GM18867 (cell line): ENCODE data around the gene COQ8A.
A peak's percentile ranks its signal among the peaks of the same experiment; 100 is the strongest.
"Not testable (repeated sequence)": the region's sequence is repeated elsewhere in the genome, so short reads cannot be mapped to it uniquely, and the experiment has no call there.

Source experiments
- ATAC-seq: cut with Tn5 transposase; IDR thresholded peaks from one replicate; pipeline ENCODE4 v1.9.1; 2021; ENCODE audit warnings: mild to moderate bottlenecking, moderate library complexity; ENCODE audit not compliant: unreplicated experiment

The COQ8A gene

DNA sequence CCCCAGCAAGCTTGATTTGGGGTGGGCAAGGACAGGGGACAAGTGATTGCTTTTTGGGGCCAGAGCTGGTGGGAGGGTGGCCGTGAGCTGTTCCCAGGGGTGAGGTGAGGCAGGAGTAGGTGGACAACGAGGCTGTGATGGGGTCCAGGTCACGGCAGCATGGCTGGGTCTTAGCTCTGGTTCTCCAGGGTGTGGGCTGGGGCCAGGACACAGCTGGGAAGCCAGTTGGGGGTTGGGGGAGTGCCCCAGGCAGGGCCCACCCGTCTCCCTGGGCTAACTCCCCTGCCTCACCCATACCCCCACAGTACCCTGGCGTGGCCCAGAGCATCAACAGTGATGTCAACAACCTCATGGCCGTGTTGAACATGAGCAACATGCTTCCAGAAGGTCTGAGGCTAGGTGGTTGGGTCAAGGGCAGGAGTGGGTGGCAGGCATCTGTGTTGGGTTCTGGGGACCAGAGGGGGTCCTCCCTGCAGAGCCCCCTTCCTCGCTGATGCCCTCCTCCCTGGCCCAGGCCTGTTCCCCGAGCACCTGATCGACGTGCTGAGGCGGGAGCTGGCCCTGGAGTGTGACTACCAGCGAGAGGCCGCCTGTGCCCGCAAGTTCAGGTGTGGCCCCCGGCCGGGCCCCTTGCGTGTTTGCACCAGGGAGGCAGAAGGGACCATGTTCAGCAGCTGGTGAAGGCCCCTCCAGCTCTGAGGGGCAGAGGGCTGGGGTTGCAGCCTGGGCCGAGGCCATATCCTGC is 43.3 kb downstream of the COQ8A start:
- ATAC-seq = no peak

DNA sequence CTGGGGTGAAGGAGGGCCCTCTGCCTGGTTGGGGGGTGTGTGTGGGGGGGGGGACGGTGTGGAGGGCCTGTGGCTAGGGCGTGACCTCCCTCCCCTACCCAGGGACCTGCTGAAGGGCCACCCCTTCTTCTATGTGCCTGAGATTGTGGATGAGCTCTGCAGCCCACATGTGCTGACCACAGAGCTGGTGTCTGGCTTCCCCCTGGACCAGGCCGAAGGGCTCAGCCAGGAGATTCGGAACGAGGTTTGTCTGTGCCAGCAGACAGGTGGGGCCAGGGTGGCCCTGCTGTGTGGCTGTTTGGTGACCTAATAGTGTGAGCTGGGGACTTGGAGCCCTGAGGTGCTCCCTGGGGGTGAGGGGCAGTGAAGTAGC is 43.9 kb downstream of the COQ8A start:
- no peak for ATAC-seq

DNA sequence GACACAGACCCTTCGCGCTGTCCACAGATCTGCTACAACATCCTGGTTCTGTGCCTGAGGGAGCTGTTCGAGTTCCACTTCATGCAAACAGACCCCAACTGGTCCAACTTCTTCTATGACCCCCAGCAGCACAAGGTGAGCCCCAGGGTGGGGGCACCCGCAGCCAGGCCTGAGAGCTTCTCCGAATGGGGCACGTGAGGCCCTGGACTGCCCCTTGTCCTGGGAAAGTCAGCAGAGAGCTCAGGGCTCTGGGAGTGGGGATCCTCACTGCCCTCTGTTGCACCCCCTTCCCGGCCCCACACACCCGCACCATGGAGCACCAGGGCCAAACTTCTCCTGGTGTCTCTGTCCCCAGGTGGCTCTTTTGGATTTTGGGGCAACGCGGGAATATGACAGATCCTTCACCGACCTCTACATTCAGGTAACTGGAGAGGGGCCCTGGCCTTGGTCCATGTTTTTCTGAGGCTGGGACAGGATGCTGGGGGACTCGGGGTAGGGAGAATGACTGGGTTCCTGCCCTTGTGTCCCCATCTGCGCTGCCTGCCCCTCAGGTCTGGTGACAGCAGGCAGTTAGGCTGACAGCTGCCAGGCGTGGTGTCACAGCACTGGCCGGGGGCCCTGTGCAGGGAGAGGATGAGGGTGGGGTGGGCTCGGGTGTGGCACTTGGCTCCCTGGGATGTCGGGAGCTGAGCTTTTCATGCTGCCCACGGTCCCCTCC is 44.6 kb downstream of the COQ8A start:
- ATAC-seq = no peak

DNA sequence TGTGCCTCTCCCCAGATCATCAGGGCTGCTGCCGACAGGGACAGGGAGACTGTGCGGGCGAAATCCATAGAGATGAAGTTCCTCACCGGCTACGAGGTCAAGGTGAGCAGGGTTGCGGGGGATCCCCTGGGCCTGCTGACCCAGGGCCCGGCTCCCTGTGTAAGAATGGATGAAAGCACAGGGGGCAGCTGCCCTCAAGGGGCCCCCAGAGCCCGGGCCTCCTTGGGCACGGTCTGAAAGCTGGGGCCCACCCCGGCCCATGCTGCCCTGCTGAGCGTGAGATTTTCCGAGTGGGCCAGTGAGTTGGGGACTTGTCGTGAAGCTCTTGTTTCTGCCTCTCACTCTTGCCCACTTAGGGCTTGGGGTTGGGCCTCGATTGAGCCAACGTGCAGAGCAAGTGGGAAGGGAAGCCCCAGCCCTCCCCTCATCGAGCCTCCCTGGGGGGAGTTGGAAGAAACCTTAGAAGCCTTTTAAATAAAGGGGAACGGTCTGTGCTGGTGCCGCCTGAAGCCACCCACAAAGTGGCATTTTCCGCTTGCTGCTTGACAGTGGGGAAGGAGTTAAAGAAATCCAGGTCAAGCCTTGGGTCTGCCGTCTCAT is 45.2 kb downstream of the COQ8A start:
- no peak for ATAC-seq

DNA sequence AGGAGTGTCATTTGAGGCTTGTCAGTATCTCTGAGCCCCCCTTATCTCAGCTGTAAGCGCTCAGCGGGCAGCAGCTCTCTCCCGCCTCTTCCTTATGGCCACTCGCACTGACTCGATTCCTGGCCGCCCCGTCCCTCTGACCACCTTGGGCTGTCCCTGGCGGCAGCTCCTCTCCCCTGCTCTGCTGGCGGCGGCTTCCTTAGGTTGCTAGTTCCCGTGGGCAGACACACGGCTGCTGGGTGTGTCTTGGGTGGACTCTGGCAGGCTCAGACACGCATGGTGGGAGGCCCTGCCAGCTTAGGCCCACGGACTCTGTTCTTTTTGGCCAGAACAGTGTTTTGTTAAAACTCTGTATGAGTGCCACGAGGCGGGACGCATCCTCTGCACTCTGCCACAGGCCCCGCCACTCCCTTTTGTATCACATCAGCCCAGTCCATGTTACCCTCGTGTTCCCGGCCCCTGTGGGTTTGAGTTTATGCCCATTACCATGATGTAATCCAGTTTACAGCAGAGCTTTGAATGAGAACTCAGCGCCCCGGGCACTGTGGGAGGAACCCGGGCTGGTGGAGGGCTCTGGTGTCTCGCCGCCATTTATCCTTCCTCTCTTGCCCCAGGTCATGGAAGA is 45.9 kb downstream of the COQ8A start:
- ATAC-seq = no peak

DNA sequence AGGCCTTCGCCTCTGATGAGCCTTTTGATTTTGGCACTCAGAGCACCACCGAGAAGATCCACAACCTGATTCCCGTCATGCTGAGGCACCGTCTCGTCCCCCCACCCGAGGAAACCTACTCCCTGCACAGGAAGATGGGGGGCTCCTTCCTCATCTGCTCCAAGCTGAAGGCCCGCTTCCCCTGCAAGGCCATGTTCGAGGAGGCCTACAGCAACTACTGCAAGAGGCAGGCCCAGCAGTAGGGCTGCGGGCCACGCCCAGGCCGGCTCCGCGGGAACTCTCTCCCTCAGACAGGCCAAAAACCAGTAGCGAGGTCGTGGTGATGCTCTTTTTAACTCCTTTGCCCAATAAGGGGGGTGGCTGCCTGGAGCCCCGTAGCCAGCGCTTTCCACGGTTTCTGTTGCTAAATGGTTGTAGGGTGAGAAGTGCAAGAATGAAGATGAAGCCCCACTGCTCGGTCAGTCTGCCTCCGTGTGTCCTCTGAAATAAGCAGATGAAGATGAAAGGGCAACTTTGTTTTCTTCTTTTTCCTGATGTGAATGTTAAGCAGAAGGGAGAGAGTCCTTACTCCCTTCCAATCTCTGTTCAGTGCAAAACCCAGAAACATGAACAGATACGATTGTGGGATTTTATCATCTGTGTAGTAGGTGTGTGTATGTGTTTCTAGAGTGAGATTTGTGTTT is 46.5 kb downstream of the COQ8A start:
- ATAC-seq = no peak

DNA sequence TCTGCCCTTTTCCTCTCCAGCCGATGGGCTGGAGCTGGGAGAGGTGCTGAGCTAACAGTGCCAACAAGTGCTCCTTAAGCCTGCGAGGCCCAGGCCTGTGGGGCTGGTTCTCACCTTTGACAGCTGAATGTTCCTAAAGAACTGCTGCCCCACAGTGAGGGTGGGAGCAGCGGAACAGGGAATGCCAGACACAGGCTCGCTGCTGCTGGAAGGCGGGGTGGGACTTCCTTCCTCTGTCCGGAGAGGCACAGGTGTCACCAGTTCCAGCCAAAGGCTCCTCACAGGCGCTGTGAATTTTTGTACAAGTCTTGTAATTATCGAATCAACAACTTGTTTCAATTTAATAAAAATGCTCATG is 47.1 kb downstream of the COQ8A start:
- no peak for ATAC-seq

DNA sequence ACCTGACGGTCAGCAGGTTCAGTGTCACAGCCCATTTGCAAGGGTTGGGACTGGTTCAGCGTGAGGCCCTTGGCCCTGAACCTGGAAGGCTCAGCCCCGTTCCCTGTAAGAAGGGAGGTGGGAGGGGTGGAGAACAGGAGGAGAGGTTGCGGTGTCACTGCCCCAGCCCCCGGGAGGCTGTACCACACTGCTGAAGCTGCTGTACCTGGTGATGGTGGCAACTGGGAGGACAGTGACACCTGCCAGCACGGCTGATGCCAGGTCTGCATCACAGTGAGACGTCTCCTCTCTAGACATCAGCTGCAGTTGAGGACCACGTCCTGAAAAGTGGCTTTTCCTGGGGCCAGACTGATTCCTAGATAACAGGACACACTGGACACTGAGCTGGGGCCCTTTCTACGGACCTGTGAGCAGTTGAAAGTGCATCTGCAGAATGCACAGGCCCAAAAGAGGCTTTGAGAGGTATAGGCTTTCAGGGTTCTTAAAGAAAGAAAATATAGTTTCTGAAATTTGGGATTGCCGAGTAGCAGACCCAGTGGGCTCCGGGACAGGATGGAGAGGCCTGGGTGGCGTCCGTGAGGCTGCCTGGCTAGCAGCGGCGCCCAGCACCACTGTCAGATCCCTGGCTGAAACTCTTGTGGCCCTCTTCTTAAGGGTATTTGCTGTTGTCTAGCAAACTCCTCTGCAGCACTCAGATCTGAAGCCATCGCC is 47.7 kb downstream of the COQ8A start:
- no peak for ATAC-seq

DNA sequence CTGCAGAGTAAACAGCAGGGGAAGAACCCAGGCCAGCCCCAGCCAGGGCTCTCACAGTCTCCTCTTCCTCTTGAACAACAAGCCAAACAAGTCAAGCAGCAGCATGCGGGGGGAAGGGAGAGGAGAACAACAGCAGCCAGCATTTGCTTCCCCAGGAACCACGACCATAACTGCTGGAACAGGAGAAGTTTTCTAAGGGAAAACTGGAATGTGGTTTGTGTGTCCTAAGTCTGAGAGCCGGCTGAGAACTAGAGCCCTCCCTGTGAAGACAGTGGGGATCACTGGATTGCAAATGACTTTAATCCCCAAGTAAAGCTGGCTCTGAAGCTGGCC is 48.2 kb downstream of the COQ8A start:
- no peak for ATAC-seq

DNA sequence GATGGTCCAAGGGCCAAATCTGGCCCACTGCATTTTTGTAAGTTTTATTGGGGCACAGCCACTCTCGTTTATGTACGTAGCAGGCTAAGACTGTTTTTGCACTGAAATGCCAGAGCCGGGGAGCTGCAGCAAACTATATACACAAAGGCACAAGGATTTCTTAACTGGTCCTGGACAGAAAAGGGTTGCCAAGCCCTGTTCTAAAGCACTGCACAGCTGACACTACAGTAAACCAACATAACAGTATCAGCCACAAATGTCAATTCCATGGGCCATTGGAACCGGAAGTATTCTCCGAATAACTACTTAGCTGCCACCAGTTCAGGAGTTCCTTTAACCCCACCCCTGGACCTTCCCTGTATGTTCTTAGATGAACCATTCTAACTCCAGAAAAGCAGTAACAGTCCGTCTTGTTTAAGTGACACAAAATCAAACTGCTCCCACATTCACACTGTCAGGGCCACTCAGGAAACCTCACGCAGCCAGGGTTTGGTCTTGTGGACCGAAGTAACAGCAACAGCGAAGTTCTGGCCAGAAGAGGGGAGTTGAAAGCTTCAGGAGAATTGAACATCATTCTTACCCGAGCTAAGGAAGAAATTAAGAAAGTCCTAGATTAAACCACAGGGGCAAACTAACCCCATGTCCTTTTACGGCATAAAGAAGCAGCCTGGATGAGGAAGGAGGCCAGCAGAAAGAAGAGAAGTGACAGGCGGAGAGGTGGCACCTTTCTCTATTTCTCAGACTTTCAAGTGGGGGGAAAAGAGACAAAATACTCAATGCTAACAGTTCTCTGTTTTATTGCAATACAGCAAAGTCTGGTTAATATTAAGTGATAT is 49.2 kb downstream of the COQ8A start:
- ATAC-seq = no peak

DNA sequence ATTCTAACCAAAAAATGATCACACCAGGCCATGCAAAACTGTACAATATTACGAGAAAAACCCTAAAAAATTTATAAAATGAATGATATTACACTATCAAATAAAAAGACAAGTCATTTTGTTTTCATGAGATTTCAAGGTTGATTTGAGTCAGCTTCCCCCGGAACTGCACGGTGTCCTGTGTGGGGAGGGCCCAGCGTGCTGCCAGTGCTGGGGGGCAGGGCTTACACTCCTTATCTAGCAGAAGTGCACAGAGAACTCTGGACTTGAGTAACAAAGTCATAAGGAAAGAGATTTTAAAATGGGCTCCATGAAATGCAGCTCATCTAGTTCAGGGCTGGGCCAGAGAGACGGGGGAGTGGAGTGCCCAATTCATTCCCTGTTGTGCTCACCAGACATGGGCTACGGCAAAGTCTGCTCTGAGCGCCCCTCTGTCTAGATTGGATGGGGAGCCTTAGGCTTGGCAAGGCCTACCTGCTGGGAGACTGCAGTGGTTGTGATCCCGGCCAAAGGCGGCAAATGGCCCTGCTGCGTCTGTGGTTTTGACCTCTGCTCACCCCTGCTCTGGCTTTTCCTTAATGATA is 50.1 kb downstream of the COQ8A start:
- peak; percentile 79 for ATAC-seq

DNA sequence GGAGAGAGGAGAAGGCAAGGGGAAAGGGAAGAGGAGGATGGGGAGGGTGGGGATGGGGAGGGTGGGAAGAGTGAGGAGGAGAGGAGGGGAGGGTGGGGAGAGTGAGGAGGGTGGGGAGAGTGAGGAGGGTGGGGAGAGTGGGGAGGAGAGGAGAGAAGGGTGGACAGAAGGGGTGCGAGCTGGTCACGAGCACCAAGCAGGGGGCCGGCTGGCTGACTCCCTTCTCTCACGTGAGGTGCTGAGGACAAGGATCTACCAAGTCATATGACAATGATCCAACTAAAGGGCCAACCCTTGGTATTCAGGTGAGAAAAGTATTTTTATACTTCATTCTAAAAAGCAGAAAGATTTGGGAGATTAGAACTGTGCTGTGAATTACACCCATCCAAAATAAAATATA is 51.8 kb downstream of the COQ8A start:
- no peak for ATAC-seq

DNA sequence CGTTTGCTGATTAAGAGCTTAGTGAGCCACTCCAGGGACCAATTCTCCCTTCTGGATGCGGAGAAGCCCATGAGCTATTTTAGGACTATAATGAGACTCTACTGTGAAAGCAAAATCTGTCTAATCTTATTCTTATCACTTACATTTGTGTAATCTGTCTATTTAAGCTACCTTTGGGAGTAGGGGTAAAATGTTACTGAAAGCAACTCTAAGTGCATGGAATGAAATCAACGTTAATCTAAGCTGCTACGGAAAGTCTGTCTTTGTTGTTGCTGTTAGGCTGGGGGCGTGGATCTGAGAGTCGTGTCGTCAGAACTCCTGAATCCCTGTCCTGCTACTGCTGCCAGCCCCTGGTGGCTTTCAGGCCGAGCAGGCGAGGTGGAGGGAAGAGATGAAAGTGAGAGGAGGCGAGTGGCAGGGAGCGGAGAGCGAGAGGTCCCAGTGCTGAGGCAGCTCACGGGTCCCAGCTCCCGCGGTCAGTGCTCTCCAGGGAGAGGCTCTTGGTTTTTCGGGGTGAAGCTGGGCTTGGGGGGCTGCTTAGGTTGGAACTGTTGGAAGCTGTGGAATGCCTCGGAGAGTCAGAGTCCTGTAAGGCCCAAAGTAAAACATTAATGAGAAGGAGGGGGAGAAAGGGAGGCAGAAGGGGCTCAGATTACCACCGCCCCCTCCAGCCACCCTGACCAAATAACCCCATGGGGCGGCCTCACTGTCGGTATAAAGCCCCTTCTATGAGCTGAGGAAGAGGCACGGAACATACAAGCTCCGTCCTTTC is 53.9 kb downstream of the COQ8A start:
- no peak for ATAC-seq

DNA sequence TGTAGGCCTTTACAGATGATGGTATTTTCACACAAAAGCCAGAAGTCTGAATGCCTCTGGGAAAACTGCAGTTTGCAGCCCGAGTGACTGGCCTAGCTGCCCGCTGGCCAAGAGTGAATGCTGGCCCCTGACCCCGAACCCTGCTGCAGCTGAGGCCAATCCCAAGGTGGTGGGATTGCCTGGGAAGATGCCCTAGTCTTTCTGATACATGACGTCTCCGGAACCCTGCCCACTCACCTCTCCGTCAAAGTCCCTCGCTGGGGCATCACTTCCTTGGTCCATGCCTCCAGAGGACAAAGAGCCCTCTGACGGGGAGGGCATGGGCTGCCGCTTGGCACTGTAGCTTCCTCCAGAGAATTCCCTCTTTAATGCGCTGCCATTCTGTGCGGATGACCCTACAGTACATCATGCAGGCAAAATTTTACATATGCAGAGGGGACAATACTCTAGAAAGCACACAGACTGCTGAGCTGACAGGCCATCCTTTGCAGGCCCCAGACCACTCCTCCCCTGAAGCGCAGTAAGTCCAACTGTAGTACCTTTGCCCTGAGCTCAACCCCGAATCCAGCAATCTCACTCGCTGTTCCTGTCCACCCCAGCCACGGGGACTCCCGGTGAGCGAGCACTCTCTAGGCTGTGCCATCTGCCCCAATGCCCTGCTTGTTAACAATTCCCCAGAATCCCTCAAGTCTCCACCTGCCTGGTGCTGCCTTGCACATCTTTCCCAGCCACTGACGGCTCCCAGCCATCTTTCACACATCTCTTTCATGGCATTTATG is 54.7 kb downstream of the COQ8A start:
- no peak for ATAC-seq

DNA sequence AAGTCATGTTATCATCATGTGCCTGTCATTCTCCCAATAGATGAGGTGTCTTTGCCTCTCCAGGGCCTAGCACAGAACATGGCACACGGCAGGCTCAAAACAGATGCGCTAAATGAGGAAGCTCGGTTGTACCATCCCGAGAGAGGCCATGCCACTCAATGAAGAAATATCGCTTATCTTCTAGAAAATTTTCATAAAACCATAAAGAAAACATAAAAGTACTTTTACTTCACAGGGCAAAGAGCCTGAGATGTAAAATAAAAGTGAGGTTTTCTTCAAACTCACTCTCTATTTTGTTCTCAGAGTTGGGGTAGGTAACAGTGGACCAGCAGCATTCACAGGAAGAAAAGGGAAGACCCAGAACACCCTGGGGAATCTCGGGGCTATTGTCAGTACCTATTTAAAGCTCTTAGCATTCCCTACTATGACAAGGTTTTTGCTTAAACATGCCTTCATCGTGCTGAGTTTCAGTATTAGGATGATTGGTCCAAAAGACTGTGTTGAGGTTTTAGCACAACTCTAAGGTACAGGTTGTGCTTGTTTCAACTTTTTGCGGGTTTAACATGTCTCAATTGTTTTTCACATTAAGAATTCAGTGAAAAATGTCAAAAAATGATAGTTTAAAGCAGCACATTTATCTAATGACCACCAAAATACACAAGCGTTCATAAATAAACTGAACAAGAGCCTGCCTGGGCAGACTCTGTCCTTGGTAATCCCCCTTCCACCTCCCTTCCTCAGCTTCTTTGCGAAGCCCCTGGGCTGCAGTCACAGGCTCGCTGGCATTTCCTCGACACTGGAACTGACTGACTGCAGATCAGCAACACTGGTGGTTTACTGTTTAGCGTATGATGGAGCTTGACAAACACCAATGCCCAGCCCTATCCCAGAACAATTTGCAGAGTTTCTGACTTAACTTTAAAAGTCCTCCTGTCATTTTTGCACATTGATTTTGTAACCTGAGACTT is 55.6 kb downstream of the COQ8A start:
- ATAC-seq = peak; percentile 95

DNA sequence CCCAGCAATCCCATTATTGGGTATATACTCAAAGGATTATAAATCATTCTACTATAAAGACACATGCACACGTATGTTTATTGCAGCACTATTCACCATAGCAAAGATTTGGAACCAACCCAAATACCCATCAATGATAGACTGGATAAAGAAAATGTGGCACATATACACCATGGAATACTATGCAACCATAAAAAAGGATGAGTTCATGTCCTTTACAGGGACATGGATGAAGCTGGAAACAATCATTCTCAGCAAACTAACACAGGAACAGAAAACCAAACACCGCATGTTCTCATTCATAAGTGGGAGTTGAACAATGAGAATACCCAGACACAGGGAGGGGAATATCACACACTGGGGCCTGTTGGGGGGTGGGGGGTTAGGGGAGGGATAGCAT is 59.5 kb downstream of the COQ8A start:
- ATAC-seq = not testable (repeated sequence)

DNA sequence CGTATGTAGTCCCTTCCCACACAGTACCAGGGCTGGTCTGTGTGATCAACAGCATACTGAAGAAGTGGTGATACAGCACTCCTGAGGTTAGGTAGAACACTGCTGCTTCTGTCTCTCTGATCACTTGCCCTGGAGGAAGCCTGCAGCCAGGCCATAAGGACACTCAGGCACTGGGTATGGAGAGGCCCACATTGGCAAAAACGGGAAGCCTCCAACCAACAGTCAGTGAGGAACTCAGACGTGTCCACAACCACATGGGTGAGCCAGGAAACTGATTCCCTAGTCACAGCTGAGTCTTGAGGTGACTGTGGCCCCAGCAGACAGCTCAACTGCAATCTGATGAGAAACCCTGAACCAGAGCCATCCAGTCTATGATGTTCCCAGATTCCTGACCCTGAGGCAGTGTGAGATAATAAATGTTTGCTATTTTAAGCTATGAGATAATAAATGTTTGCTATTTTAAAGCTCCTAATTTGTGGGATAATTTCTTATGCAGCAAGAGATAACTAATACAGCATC is 62.5 kb downstream of the COQ8A start:
- no peak for ATAC-seq
